BLaER1 treated with 17β-estradiol and CSF1 and Interleukin-3, amounts not matched to agents 10 nM and 100 nM (cell line): Measurements from ENCODE around the gene LCA5L.
"Not testable (repeated sequence)": the region's sequence is repeated elsewhere in the genome, so short reads cannot be mapped to it uniquely, and the experiment has no call there.

Experiments used
- H3K27ac ChIP-seq, 11 experiments: shearing (Covaris generic); formaldehyde crosslinking; 2 replicates each; pipeline ENCODE4 v1.8.1; 2022
- H3K27me3 ChIP-seq, 11 experiments: shearing (Covaris generic); formaldehyde crosslinking; 2 replicates each; pipeline ENCODE4 v1.8.1; 2022
- H3K36me3 ChIP-seq, 11 experiments: shearing (Covaris generic); formaldehyde crosslinking; 2 replicates each; pipeline ENCODE4 v1.8.1; 2022
- H3K4me1 ChIP-seq, 10 experiments: shearing (Covaris generic); formaldehyde crosslinking; 2 replicates each; pipeline ENCODE4 v1.8.1; 2022
- H3K4me2 ChIP-seq, 11 experiments: shearing (Covaris generic); formaldehyde crosslinking; 2 replicates each; pipeline ENCODE4 v1.8.1; 2022
- H3K4me3 ChIP-seq, 10 experiments: shearing (Covaris generic); formaldehyde crosslinking; 2 replicates each; pipeline ENCODE4 v1.8.1; 2022
- H3K9ac ChIP-seq, 11 experiments: shearing (Covaris generic); formaldehyde crosslinking; 2 replicates each; pipeline ENCODE4 v1.8.1; 2022
- H3K9me3 ChIP-seq, 11 experiments: shearing (Covaris generic); formaldehyde crosslinking; replicated peaks in 1 of 11; 2 replicates each; pipeline ENCODE4 v1.8.1; 2022
- H4K20me1 ChIP-seq, 11 experiments: shearing (Covaris generic); formaldehyde crosslinking; 2 replicates each; pipeline ENCODE4 v1.8.1; 2022
- Cebpa-rat ChIP-seq, 11 experiments: shearing (Covaris generic); IDR thresholded peaks; 2 replicates each; pipeline ENCODE4 v1.8.1; 2022

LCA5L gene

DNA sequence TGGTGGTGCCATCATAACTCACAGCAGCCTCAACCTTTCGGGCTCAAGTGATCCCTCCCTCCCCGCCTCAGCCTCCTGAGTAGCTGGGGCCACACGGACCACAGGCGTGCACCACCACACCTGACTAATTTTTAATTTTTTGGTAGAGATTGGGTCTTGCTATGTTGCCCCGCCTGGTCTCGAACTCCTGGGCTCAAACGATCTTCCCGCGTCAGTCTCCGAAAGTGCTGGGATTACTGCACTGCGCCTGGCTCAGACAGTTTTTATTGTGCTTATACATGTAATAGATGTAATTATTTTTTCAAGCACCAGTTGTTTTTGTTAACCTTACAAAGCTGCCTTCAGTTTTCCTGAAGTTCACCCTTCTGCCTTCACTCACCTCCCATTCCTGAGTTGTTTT, 58.7 kb downstream of the LCA5L start:
- peak overlapping the region in 5 of 10 experiments; percentile 62 to 77 (median 65); a peak in 6 of 20 replicates for H3K4me3 ChIP-seq
- H3K9me3 ChIP-seq, result no peaks in the 10 kb centered on the region
- peaks cover 0 to 28% (median 11%) of the 10 kb centered on the region in 11 experiments; a peak in 12 of 22 replicates for H4K20me1 ChIP-seq
- peaks cover 19 to 60% (median 42%) of the 10 kb centered on the region in 10 experiments for H3K4me1 ChIP-seq
- TF ChIP-seq Cebpa-rat (IDR thresholded peaks at IDR 0.05), result no peak
- H3K27me3 ChIP-seq, result no peaks in the 10 kb centered on the region
- H3K4me2 ChIP-seq, result peak overlapping the region; percentile 61 to 99 (median 96); a peak in 21 of 22 replicates
- H3K36me3 ChIP-seq, result peaks cover 5 to 33% (median 20%) of the 10 kb centered on the region in 11 experiments
- peak overlapping the region in 8 of 11 experiments; percentile 39 to 71 (median 58); a peak in 7 of 22 replicates for H3K27ac ChIP-seq
- peak overlapping the region in 10 of 11 experiments; percentile 68 to 79 (median 72); a peak in 12 of 22 replicates for H3K9ac ChIP-seq

DNA sequence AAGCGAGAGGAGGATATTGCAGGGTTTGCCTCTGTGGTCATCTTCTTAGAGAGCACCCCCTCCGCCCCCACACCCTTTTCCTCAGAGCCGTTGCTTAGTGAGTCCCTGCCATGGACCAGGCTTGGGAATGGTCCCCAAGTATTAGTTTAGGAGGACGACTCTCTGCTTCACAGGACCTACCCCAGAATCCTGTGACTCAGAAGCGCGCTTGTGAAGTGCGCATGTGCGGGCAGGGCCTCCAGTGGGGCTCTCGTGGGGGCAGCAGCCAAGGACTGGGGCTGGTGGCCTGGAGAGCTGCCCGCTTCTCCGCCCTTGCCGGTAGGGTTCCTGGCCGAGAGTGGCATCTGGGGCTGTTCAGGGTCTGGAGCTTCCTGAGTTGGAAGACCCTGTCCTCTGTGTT, 59.4 kb downstream of the LCA5L start:
- no peak for TF ChIP-seq Cebpa-rat (IDR thresholded peaks at IDR 0.05)
- Histone ChIP-seq H4K20me1 (peaks cover 0 to 28% (median 11%) of the 10 kb centered on the region in 11 experiments; a peak in 12 of 22 replicates), H3K27ac (peak overlapping the region in 3 of 11 experiments; percentile 14 to 35 (median 28); a peak in 4 of 22 replicates), H3K9me3 (no peaks in the 10 kb centered on the region), H3K4me2 (peak overlapping the region in 3 of 11 experiments; percentile 19 to 76 (median 63); a peak in 4 of 22 replicates), H3K4me1 (peaks cover 26 to 67% (median 49%) of the 10 kb centered on the region in 10 experiments), H3K36me3 (peaks cover 0 to 26% (median 15%) of the 10 kb centered on the region in 11 experiments; a peak in 18 of 22 replicates), H3K9ac (peak overlapping the region in 1 of 11 experiments; percentile 31; a peak in 3 of 22 replicates), H3K4me3 (no peak overlapping the region), H3K27me3 (no peaks in the 10 kb centered on the region)

DNA sequence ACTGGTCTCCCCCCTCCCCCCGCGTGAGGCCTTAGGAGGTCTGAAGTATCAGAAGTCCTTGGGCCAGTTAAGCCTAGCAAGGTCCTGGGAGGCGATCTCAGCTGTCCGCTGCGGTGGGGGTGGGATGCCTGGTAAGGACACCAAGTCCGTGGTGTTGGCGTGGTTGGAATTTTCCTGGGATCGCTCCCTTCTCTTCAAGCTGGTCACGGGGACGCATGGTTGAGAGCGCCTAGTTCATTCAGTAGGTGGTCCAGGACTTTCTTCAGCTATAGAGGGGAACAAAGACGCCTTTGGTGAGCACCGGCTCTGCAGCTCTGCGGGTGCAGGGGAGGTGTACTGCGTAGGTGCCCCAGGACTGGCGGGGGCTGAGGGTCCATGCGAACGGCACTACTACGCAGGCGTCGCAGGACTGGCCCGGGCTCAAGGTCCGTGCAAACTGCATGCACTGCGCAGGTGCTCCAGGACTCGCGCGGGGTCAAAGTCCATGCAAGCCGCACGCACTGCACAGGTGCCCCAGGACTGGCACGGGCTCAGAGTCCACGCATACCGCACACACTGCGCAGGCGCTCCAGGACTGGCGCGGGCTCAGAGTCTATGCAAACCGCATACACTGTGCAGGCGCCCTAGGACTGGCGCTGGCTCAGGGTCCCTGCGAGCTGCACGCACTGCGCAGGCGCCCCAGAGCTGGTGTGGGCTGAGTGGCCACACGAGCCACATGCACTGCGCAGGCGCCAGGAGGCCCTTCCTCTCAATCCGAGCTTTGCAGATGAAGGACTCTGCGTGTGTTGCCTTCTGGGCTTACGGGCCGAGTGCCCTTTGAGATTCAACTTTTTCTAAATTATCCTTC, 60.1 kb downstream of the LCA5L start:
- peak overlapping the region in 7 of 11 experiments; percentile 20 to 72 (median 48); a peak in 13 of 22 replicates for H3K27ac ChIP-seq
- H3K9ac ChIP-seq, result peak overlapping the region in 7 of 11 experiments; percentile 3 to 47 (median 27); a peak in 4 of 22 replicates
- TF ChIP-seq Cebpa-rat (IDR thresholded peaks at IDR 0.05), result no peak
- peak overlapping the region in 5 of 11 experiments; percentile 42 to 76 (median 52); a peak in 9 of 22 replicates for H3K4me2 ChIP-seq
- H3K27me3 ChIP-seq, result no peaks in the 10 kb centered on the region
- H4K20me1 ChIP-seq, result peaks cover 0 to 25% (median 11%) of the 10 kb centered on the region in 11 experiments; a peak in 12 of 22 replicates
- H3K36me3 ChIP-seq, result peaks cover 0 to 19% (median 8%) of the 10 kb centered on the region in 11 experiments; a peak in 14 of 22 replicates
- H3K4me3 ChIP-seq, result no peak overlapping the region
- H3K9me3 ChIP-seq, result no peaks in the 10 kb centered on the region
- peaks cover 30 to 70% (median 53%) of the 10 kb centered on the region in 10 experiments for H3K4me1 ChIP-seq

DNA sequence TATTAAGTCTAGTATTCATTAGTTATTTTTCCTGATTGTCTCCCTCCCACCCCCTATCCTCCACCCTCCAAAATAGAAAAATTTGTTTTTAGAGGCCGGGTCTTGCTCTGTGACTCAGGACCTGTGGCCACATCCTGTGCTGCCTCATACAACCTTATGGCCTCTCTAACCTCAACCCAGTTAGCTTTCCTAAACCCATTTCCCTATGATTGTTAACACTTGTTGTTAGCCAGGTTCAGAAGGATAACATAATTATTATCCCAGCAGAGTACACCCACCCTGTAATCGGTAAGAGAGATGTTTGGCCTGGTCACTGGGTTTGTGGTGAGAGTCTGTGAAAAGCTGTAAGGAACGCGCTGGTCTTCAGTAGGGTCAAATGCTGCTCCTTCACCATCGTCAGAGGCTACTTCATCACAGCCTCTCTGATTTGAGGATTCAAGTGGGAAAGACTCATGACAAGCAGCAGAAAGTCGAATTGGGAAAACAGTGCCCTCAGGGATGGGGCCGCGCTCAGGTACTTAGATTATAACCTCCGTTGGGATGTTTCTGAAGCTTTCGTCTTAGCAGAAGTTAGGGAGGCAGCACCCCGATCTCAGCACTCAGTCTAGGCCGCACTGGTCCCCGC, 60.8 kb downstream of the LCA5L start:
- Histone ChIP-seq H3K4me2 (peak overlapping the region in 7 of 11 experiments; percentile 1 to 76 (median 51); a peak in 13 of 22 replicates), H3K27ac (peak overlapping the region in 7 of 11 experiments; percentile 20 to 72 (median 48); a peak in 13 of 22 replicates), H3K9me3 (no peaks in the 10 kb centered on the region), H3K4me1 (peaks cover 30 to 71% (median 54%) of the 10 kb centered on the region in 10 experiments), H3K4me3 (no peak overlapping the region), H3K27me3 (no peaks in the 10 kb centered on the region), H3K9ac (peak overlapping the region in 9 of 11 experiments; percentile 3 to 52 (median 33); a peak in 9 of 22 replicates), H4K20me1 (peaks cover 0 to 18% (median 8%) of the 10 kb centered on the region in 11 experiments; a peak in 12 of 22 replicates), H3K36me3 (peaks cover 0 to 16% (median 5%) of the 10 kb centered on the region in 11 experiments; a peak in 6 of 22 replicates)
- no peak for TF ChIP-seq Cebpa-rat (IDR thresholded peaks at IDR 0.05)

DNA sequence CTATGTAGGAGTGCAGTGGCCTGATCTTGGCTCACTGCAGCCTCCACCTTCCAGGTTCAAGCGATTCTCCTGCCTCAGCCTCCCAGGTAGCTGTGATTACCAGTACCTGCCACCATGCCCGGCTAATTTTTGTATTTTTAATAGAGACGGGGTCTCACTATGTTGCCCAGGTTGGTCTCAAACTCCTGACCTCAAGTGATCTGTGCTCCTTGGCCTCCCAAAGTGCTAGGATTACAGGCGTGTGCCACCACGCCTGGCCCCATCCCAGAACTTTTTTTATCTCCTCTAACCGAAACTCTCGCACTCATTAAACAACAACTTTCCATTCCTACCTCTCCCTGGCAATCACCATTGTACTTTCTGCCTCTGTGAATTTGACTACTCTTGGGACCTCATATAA, 63.5 kb downstream of the LCA5L start:
- peak overlapping the region in 10 of 11 experiments; percentile 78 to 98 (median 94); a peak in 16 of 22 replicates for H3K4me2 ChIP-seq
- H3K27ac ChIP-seq, H3K4me3 ChIP-seq: not testable (repeated sequence)

DNA sequence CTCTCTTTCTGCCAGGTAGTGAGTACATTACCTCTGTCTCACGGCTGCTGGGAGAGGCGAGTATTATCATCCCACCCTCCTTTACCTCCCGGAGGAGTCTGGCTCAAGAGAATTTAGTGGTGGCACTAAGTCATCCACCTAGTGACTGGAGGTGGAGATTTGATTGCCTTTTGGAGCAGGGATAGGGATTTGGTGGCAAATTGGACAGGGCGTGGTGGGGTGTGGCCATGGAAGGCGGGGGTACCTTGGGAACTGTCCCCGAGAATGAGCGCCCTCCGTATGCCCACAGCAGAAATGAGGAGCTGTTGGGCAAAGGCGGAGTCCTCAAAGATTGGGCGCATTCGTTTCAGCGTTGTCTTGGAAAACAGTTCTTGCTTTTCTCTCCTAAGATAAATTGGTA, 64.6 kb downstream of the LCA5L start:
- Histone ChIP-seq H3K4me2 (peak overlapping the region; percentile 78 to 98 (median 93)), H3K9me3 (no peaks in the 10 kb centered on the region), H3K27me3 (no peaks in the 10 kb centered on the region), H3K9ac (peak overlapping the region; percentile 80 to 89 (median 85)), H3K27ac (peak overlapping the region in 8 of 11 experiments; percentile 44 to 93 (median 82); a peak in 12 of 22 replicates), H3K4me1 (peaks cover 16 to 47% (median 33%) of the 10 kb centered on the region in 10 experiments), H4K20me1 (no peaks in the 10 kb centered on the region), H3K36me3 (peaks cover 0 to 12% (median 5%) of the 10 kb centered on the region in 11 experiments; a peak in 6 of 22 replicates), H3K4me3 (peak overlapping the region; percentile 73 to 89 (median 80))
- TF ChIP-seq Cebpa-rat (IDR thresholded peaks at IDR 0.05), result no peak

More for the DNA sequence above, 63.5 kb downstream of the LCA5L start:
- 0 out of 22 replicates have a peak overlapping the region, but pooled peaks of 2 of the 11 experiments have one; percentile 28 to 87 for H3K9ac ChIP-seq
- H3K9me3 ChIP-seq, H3K27me3 ChIP-seq, H4K20me1 ChIP-seq: not testable (repeated sequence)
- H3K4me1 ChIP-seq, result peaks cover 16 to 57% (median 40%) of the 10 kb centered on the region in 10 experiments
- H3K36me3 ChIP-seq, result peaks cover 0 to 16% (median 5%) of the 10 kb centered on the region in 11 experiments; a peak in 6 of 22 replicates

DNA sequence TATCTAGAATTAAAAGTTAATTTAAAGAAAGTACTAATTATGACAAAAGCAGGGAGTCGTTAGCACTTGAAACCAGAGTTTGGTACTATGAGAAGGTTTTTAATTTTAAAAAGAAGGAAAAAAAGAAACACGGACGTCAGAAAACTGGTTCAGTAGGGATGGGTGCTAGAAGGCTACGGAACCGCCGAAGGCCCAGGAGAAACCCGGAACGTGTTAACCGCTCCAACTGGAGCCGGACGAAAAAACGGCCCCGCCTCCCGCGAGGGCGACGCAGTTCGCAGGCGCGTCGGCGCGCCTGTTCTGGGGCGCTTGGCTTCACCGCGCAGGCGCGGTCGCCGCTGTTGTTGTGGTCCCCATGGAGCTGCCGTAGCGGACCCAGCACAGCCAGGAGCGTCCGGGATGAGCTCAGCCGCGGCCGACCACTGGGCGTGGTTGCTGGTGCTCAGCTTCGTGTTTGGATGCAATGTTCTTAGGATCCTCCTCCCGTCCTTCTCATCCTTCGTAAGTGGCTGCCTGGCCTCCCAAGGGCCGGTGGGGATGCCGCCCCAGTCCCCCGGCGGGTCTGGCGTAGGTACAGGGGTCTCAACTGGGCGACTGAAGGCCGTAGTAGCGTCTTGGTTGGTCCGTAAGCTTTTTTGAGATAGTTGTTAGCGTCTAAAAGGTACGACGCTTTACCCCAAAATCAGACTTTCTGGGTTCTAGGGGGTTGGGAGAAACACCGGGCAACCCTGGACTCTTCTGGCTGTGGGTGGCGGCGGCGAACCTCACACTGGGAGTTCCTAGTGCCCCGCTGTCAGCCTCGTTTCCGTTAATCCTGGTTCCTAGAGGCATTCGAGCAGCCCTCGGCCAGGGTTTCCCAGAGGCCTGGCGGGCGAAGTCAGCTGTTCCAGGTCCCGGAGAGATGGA, 65.3 kb downstream of the LCA5L start:
- Histone ChIP-seq H3K27me3 (no peaks in the 10 kb centered on the region), H3K9ac (peak overlapping the region; percentile 80 to 89 (median 85)), H3K27ac (peak overlapping the region; percentile 72 to 93 (median 78)), H3K4me3 (peak overlapping the region; percentile 73 to 89 (median 80)), H3K36me3 (peaks cover 0 to 5% (median 0%) of the 10 kb centered on the region in 11 experiments; a peak in 5 of 22 replicates), H3K4me1 (peaks cover 16 to 40% (median 30%) of the 10 kb centered on the region in 10 experiments), H3K9me3 (no peaks in the 10 kb centered on the region), H4K20me1 (no peaks in the 10 kb centered on the region), H3K4me2 (peak overlapping the region; percentile 78 to 98 (median 93))
- TF ChIP-seq Cebpa-rat (IDR thresholded peaks at IDR 0.05), result no peak
